ENCODE results near the gene ENTPD2. TPM values are rescaled to one million over a fixed set of nuclear protein-coding genes. Genes with fewer than 3 reads are reported as not detected.

The ENTPD2 gene
- total RNA-seq, 1 experiment from 2014 or later = 4.0 TPM

DNA sequence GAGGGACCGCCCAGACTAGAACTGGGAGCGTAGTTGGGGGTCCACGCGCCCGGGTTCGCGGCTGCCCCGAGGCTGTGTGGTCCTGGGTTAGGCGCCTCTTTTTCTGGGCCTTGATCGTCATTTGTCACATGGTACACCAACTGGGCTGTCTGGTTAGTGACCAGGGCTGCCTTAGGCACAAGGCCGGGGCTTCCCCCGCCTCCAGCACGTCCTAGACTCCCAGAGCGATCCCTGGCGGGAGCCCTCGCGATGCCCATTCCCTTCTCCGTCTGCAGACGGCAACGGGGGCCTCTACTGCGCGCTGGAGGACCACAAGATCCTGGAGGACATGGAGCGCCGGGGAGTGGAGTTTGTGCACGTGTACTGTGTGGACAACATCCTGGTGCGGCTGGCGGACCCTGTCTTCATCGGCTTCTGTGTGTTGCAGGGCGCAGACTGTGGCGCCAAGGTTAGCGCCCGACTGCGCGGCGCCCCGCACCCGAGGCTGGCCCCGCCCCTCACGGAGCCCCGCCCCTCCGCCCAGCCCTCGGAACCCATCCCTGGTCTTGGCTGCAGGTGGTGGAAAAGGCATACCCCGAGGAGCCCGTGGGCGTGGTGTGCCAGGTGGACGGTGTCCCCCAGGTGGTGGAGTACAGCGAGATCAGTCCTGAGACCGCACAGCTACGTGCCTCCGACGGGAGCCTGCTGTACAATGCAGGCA, 25.0 kb upstream of the ENTPD2 start:
- no peak overlapping the region for H2BK5ac ChIP-seq (ENCODE audit: insufficient read length, low read length)
- Mint-ChIP-seq H3K36me3 (ENCODE audit: insufficient read depth in 1 of 3, low read depth in 3 of 3) (no peaks in the 10 kb centered on the region; a peak in 1 of 7 replicates), H3K27ac (no peak overlapping the region), H3K27me3 (ENCODE audit: low read depth) (peaks cover 46% of the 10 kb centered on the region), H3K4me1 (peaks cover 18 to 29% of the 10 kb centered on the region in 2 experiments), H3K9me3 (no peaks in the 10 kb centered on the region; a peak in 1 of 5 replicates), H3K4me3 (peak overlapping the region; percentile 60 to 76)
- no peaks in the 10 kb centered on the region for H3K79me2 ChIP-seq (ENCODE audit: insufficient read depth, low read length)
- H2AFZ ChIP-seq (ENCODE audit: low read length) = no peak overlapping the region
- no peaks in the 10 kb centered on the region for H3K9me3 ChIP-seq (ENCODE audit: control insufficient read depth, low read depth, low read length)
- no peaks in the 10 kb centered on the region for H3K79me1 ChIP-seq (ENCODE audit: insufficient read depth, low read depth, low read length, poor library complexity, severe bottlenecking)
- DNase-seq = peak; percentile 77
- no peak overlapping the region; the same call in 1 of the 2 replicates for H3K14ac ChIP-seq (ENCODE audit: insufficient read depth, low read length)
- H3K23ac ChIP-seq (ENCODE audit: insufficient read length, low read depth, low read length) = no peak overlapping the region
- peaks cover 3% of the 10 kb centered on the region for H4K20me1 ChIP-seq (ENCODE audit: control insufficient read depth, insufficient read depth, insufficient read length)
- H3K23me2 ChIP-seq (ENCODE audit: insufficient read length, low read depth, low read length, poor library complexity, severe bottlenecking) = peaks cover 17% of the 10 kb centered on the region
- H2BK120ac ChIP-seq (ENCODE audit: low read depth, low read length, poor library complexity, severe bottlenecking) = no peak overlapping the region
- no CpG with 5 or more reads among the region's 51 CpGs for WGBS (ENCODE audit: extremely low coverage, insufficient read length, low lambda C conversion rate)
- TF ChIP-seq, protein P1, sequence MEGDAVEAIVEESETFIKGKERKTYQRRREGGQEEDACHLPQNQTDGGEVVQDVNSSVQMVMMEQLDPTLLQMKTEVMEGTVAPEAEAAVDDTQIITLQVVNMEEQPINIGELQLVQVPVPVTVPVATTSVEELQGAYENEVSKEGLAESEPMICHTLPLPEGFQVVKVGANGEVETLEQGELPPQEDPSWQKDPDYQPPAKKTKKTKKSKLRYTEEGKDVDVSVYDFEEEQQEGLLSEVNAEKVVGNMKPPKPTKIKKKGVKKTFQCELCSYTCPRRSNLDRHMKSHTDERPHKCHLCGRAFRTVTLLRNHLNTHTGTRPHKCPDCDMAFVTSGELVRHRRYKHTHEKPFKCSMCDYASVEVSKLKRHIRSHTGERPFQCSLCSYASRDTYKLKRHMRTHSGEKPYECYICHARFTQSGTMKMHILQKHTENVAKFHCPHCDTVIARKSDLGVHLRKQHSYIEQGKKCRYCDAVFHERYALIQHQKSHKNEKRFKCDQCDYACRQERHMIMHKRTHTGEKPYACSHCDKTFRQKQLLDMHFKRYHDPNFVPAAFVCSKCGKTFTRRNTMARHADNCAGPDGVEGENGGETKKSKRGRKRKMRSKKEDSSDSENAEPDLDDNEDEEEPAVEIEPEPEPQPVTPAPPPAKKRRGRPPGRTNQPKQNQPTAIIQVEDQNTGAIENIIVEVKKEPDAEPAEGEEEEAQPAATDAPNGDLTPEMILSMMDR (conservative IDR thresholded peaks at IDR 0.05) = no peak
- H4K8ac ChIP-seq (replicated peaks; ENCODE audit: insufficient read length, low read depth, low read length) = no peak overlapping the region
- H3K56ac ChIP-seq (ENCODE audit: insufficient read length, low read depth, low read length) = no peak overlapping the region
- peak overlapping the region; percentile 77 for H3K4me2 ChIP-seq (ENCODE audit: insufficient read depth, insufficient read length, low read length)
- no peak overlapping the region for H3K18ac ChIP-seq (ENCODE audit: insufficient read length, low read depth, low read length)
- no peak overlapping the region for H4K91ac ChIP-seq (ENCODE audit: insufficient read length, low read depth, low read length)
- peaks cover 7% of the 10 kb centered on the region; the same call in 1 of the 2 replicates for H3K27me3 ChIP-seq (ENCODE audit: insufficient read depth, low read length)
- no peak overlapping the region for H2BK15ac ChIP-seq (ENCODE audit: low read depth, low read length)
- H3K9ac ChIP-seq (ENCODE audit: extremely low read depth, insufficient read length, low read length) = no peak overlapping the region
- H2BK20ac ChIP-seq (ENCODE audit: low read depth, low read length, poor library complexity, severe bottlenecking) = no peak overlapping the region
- no peak overlapping the region for H3T11ph ChIP-seq (ENCODE audit: low read length)
- no peak overlapping the region for H3K4ac ChIP-seq (ENCODE audit: low read depth, low read length)
- H4K5ac ChIP-seq (ENCODE audit: insufficient read length, low read depth, low read length) = no peak overlapping the region
- peaks cover 3% of the 10 kb centered on the region; the same call in 1 of the 2 replicates for H3K4me1 ChIP-seq (ENCODE audit: insufficient read depth, low read length)
- no peak overlapping the region for H2BK12ac ChIP-seq (ENCODE audit: insufficient read length, low read depth, low read length)
- no peak overlapping the region for H3K27ac ChIP-seq (ENCODE audit: insufficient read length, low read depth, low read length)
- no peak overlapping the region for H2AK5ac ChIP-seq (ENCODE audit: insufficient read length, low read length)

All from H9 (cell line).